Tibial artery (tissue), 4 donors: ENCODE results near the gene TTC24.

Experiments
- DNase-seq, 2 donors: peaks; one replicate each; pipeline ENCODE4 v3.0.0-alpha.2; 2019
- H3K27ac ChIP-seq, 2 donors: fragments of 200-600 bp; sonication (generic) in 1 of 2; 1 replicate in 1 of 2; 2 replicates in 1 of 2; pipeline ENCODE4 v1.5.1; 2018 to 2019; ENCODE audit warnings: mild to moderate bottlenecking in 1 of 2
- H3K27me3 ChIP-seq, 2 donors: fragments of 200-600 bp; sonication (generic) in 1 of 2; one replicate each; pipeline versions ENCODE4 v1.5.1 to v1.6.0; 2016 to 2019
- H3K36me3 ChIP-seq, 3 donors: fragments of 200-600 bp; sonication (generic) in 2 of 3; one replicate each; pipeline ENCODE4 v1.5.1; 2016 to 2019; ENCODE audit warnings: mild to moderate bottlenecking in 2 of 3
- H3K4me1 ChIP-seq, 4 donors: fragments of 200-600 bp; sonication (generic) in 2 of 4; 1 replicate in 3 of 4; 2 replicates in 1 of 4; pipeline ENCODE4 v1.5.1; 2016 to 2019
- H3K4me3 ChIP-seq, 2 donors: fragments of 200-600 bp; sonication (generic) in 1 of 2; 1 replicate in 1 of 2; 2 replicates in 1 of 2; pipeline ENCODE4 v1.5.1; 2018 to 2019; ENCODE audit warnings: mild to moderate bottlenecking in 2 of 2
- H3K9me3 ChIP-seq, 3 donors: fragments of 200-600 bp; sonication (generic) in 1 of 3; one replicate each; pipeline ENCODE4 v1.5.1; 2016 to 2019
- intact Hi-C: fragments of 100-400 bp; cut with DNase I; formaldehyde crosslinking; loops from one replicate; pipeline ENCODE4 v1.15.0; 2023; ENCODE audit warnings: low total_unique reads
- TF ChIP-seq, protein P1 (sequence below), 2 experiments: fragments of 200-600 bp in 1 of 2; fragments of 450-650 bp in 1 of 2; IDR thresholded peaks; one replicate each; pipeline ENCODE4 v1.5.1; 2017 to 2019; ENCODE audit warnings: antibody characterized with exemption in 2 of 2, mild to moderate bottlenecking in 1 of 2, moderate library complexity in 1 of 2

TTC24 gene

GRCh38 chr1:156589546-156589945, 10.0 kb downstream of the TTC24 start:
- TF ChIP-seq, protein P1, sequence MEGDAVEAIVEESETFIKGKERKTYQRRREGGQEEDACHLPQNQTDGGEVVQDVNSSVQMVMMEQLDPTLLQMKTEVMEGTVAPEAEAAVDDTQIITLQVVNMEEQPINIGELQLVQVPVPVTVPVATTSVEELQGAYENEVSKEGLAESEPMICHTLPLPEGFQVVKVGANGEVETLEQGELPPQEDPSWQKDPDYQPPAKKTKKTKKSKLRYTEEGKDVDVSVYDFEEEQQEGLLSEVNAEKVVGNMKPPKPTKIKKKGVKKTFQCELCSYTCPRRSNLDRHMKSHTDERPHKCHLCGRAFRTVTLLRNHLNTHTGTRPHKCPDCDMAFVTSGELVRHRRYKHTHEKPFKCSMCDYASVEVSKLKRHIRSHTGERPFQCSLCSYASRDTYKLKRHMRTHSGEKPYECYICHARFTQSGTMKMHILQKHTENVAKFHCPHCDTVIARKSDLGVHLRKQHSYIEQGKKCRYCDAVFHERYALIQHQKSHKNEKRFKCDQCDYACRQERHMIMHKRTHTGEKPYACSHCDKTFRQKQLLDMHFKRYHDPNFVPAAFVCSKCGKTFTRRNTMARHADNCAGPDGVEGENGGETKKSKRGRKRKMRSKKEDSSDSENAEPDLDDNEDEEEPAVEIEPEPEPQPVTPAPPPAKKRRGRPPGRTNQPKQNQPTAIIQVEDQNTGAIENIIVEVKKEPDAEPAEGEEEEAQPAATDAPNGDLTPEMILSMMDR (IDR thresholded peaks at IDR 0.05): no peak
- no peak overlapping the region for H3K27ac ChIP-seq
- H3K36me3 ChIP-seq: peaks cover 0 to 19% (median 5%) of the 10 kb centered on the region in 3 donors
- peaks cover 0 to 2% of the 10 kb centered on the region in 2 donors for H3K27me3 ChIP-seq
- peaks cover 0 to 19% (median 12%) of the 10 kb centered on the region in 4 donors for H3K4me1 ChIP-seq
- H3K9me3 ChIP-seq: no peaks in the 10 kb centered on the region
- no peak overlapping the region for H3K4me3 ChIP-seq
- DNase-seq: no peak
- intact Hi-C loops: no loop called here

GRCh38 chr1:156590326-156591180, 11.0 kb downstream of the TTC24 start:
- Histone ChIP-seq H3K27ac (peak overlapping the region; percentile 75 to 88), H3K36me3 (peaks cover 0 to 30% (median 10%) of the 10 kb centered on the region in 3 donors), H3K27me3 (no peaks in the 10 kb centered on the region), H3K4me1 (peaks cover 0 to 19% (median 12%) of the 10 kb centered on the region in 4 donors), H3K9me3 (no peaks in the 10 kb centered on the region), H3K4me3 (peak overlapping the region in 1 of 2 donors; percentile 63)
- intact Hi-C loops: loop anchor here (5.0 kb wide), 1 partner anchor 93 kb away; no protein-coding TSS in a partner anchor
- DNase-seq: peak in 1 of 2 donors; percentile 48
- TF ChIP-seq, protein P1 (IDR thresholded peaks at IDR 0.05): no peak

DNA sequence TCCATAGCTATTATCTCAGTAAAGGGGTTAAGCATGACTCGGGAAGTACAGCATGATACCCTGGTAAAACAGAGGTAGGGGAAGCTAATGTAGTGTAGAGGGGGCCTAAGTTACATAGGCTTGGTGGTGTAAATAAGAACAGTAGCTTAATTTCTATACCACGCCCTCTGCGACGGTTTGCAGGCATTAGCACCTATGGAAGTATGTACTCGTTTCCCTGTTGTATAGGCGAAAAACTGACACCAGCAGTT, 11.6 kb downstream of the TTC24 start:
- intact Hi-C loops: loop anchor here (5.0 kb wide), 1 partner anchor 94 kb away; no protein-coding TSS in a partner anchor
- DNase-seq: no peak
- Histone ChIP-seq H3K4me3 (peak overlapping the region; percentile 63 to 80), H3K27ac (peak overlapping the region; percentile 75 to 88), H3K27me3 (no peaks in the 10 kb centered on the region), H3K4me1 (peaks cover 0 to 19% (median 12%) of the 10 kb centered on the region in 4 donors), H3K36me3 (peaks cover 3 to 35% (median 14%) of the 10 kb centered on the region in 3 donors), H3K9me3 (no peaks in the 10 kb centered on the region)
- TF ChIP-seq, protein P1 (IDR thresholded peaks at IDR 0.05): no peak

GRCh38 chr1:156591432-156592157, 12.1 kb downstream of the TTC24 start, which contains the start of gene NAXE:
NAXE (plus strand) TSS chr1:156591776; CDS start chr1:156591805, 29 bp downstream.
- no peaks in the 10 kb centered on the region for H3K27me3 ChIP-seq
- no peaks in the 10 kb centered on the region for H3K9me3 ChIP-seq
- H3K36me3 ChIP-seq: peaks cover 8 to 40% (median 19%) of the 10 kb centered on the region in 3 donors
- TF ChIP-seq, protein P1 (IDR thresholded peaks at IDR 0.05): no peak
- H3K27ac ChIP-seq: peak within 1 kb of the TSS; percentile 75 to 88
- peak within 1 kb of the TSS; percentile 63 to 80 for H3K4me3 ChIP-seq
- intact Hi-C loops: loop anchor here (5.0 kb wide), 1 partner anchor 94 kb away; no protein-coding TSS in a partner anchor
- peak; percentile 55 to 82 for DNase-seq
- H3K4me1 ChIP-seq: peaks cover 0 to 19% (median 12%) of the 10 kb centered on the region in 4 donors

DNA sequence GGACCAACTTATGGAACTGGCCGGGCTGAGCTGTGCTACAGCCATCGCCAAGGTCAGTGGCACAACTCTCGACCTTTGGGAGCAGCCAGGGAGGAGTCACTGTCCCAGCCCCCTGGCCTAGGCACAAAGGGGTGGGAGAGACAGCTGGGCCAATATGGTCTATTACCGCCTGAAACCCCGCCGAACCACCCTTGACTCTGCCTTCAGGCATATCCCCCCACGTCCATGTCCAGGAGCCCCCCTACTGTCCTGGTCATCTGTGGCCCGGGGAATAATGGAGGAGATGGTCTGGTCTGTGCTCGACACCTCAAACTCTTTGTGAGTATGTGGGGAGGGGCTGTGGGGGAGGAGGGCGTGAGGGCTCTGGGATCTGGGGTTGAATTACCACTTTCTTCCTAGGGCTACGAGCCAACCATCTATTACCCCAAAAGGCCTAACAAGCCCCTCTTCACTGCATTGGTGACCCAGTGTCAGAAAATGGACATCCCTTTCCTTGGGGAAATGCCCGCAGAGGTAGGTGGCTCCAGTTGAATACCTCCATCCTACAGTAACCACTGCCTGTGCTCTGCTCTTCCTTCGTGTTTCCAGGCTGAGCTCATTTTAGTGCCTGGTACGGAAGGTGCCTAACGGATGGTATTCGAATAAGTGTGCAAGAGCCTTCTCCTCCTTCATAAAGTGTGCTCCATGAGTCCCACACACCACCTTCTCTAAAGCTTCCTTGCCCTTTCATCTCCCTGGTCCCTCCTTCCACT, 12.8 kb downstream of the TTC24 start:
- Histone ChIP-seq H3K4me3 (peak overlapping the region; percentile 63 to 80), H3K36me3 (peaks cover 11 to 47% (median 26%) of the 10 kb centered on the region in 3 donors), H3K4me1 (peaks cover 0 to 19% (median 12%) of the 10 kb centered on the region in 4 donors), H3K27ac (peak overlapping the region; percentile 75 to 88), H3K9me3 (no peaks in the 10 kb centered on the region), H3K27me3 (no peaks in the 10 kb centered on the region)
- TF ChIP-seq, protein P1 (IDR thresholded peaks at IDR 0.05): no peak
- DNase-seq: no peak
- intact Hi-C loops: loop anchor here (5.0 kb wide), 1 partner anchor 95 kb away; no protein-coding TSS in a partner anchor
